Measurements from ENCODE around the gene PCGF6. TPM values are rescaled to one million over a fixed set of nuclear protein-coding genes. Genes with fewer than 3 reads are reported as not detected.
A peak's percentile ranks its signal among the peaks of the same experiment; 100 is the strongest.

The PCGF6 gene
- total RNA-seq, 1 experiment from 2014 or later = 10.7 TPM

DNA sequence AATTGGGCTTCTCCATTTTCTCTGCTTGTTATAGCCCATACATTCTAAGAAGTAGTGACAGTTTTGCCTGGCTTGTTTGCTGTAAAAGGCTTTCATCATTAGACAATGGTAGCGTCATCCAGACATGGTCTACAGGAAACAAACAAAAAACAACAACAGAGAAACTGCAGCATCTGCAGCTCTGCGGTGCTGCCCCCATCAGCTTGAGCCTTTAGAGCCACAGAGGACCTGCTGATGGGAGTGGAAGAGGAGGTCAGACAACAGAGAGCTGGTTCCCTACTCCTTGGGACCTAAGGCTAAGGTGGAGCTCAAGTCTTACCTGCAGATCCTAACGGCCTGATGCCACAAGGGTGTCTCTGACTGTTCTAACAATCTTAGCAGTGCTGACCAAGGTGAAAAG is 70.9 kb downstream of the PCGF6 start:
- Histone ChIP-seq H3K9me2 (replicated peaks; ENCODE audit: insufficient read depth, low read length) (no peaks in the 10 kb centered on the region), H3K9ac (ENCODE audit: low read length) (no peak overlapping the region), H3K4me1 (ENCODE audit: low read length) (no peaks in the 10 kb centered on the region), H3K27ac (ENCODE audit: low read length) (no peak overlapping the region), H3K4me2 (ENCODE audit: low read depth, low read length, poor library complexity, severe bottlenecking) (no peak overlapping the region), H3K4me3 (ENCODE audit: low read length) (no peak overlapping the region), H3K36me3 (ENCODE audit: insufficient read depth, low read length) (no peaks in the 10 kb centered on the region), H3K9me3 (ENCODE audit: low read length) (no peaks in the 10 kb centered on the region), H3K79me2 (ENCODE audit: low read length) (no peaks in the 10 kb centered on the region), H3K27me3 (ENCODE audit: low read length) (no peaks in the 10 kb centered on the region), H2AFZ (ENCODE audit: low read length) (no peak overlapping the region), H4K20me1 (ENCODE audit: insufficient read depth, low read depth, low read length) (no peaks in the 10 kb centered on the region)
- DNase-seq = no peak

DNA sequence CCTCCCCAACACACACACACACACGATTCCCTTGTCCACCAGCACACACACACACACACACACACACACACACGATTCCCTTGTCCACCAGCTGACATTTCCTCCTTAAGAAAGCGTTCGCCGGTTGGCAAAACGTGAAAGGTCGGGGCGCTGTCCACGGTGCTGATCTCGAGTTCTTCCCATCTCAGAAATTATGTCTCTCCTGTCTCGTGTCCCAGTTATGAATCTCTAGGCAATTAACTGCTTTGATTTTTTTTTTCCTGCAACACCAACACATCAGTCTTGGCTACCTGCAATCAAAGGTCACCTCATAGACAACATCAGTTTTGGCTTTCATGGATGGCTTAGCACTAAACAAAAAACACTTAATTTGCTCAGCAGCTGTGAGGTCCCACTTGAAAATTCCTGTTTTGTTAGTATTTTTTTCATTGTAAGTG is 72.1 kb downstream of the PCGF6 start:
- Histone ChIP-seq H3K4me3 (ENCODE audit: low read length) (no peak overlapping the region), H3K27me3 (ENCODE audit: low read length) (no peaks in the 10 kb centered on the region), H3K9me2 (replicated peaks; ENCODE audit: insufficient read depth, low read length) (no peaks in the 10 kb centered on the region), H3K4me1 (ENCODE audit: low read length) (no peaks in the 10 kb centered on the region), H3K9ac (ENCODE audit: low read length) (no peak overlapping the region), H3K36me3 (ENCODE audit: insufficient read depth, low read length) (no peaks in the 10 kb centered on the region), H3K79me2 (ENCODE audit: low read length) (no peaks in the 10 kb centered on the region), H2AFZ (ENCODE audit: low read length) (no peak overlapping the region), H3K9me3 (ENCODE audit: low read length) (no peaks in the 10 kb centered on the region), H4K20me1 (ENCODE audit: insufficient read depth, low read depth, low read length) (no peaks in the 10 kb centered on the region), H3K4me2 (ENCODE audit: low read depth, low read length, poor library complexity, severe bottlenecking) (no peak overlapping the region), H3K27ac (ENCODE audit: low read length) (no peak overlapping the region)
- peak; percentile 46 for DNase-seq

DNA sequence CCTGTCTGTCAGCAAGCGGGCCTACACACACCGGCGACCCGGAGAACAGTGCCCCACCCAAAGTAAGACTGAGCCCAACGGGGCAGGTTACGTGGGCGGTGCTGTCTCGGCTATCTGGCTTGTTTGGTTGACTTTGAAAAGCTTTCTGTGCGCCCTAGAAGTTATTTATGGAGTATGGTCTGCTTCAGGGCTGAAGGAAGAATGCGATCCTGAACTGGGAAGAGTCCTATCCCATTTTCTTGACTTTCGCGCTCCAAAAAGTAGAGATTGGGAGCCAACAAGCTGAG is 72.5 kb downstream of the PCGF6 start:
- no peaks in the 10 kb centered on the region for H3K79me2 ChIP-seq (ENCODE audit: low read length)
- no peaks in the 10 kb centered on the region for H4K20me1 ChIP-seq (ENCODE audit: insufficient read depth, low read depth, low read length)
- no peak overlapping the region for H3K4me3 ChIP-seq (ENCODE audit: low read length)
- no peaks in the 10 kb centered on the region for H3K36me3 ChIP-seq (ENCODE audit: insufficient read depth, low read length)
- H2AFZ ChIP-seq (ENCODE audit: low read length) = no peak overlapping the region
- H3K27ac ChIP-seq (ENCODE audit: low read length) = no peak overlapping the region
- DNase-seq = no peak
- H3K4me2 ChIP-seq (ENCODE audit: low read depth, low read length, poor library complexity, severe bottlenecking) = no peak overlapping the region
- no peak overlapping the region for H3K9ac ChIP-seq (ENCODE audit: low read length)
- no peaks in the 10 kb centered on the region for H3K27me3 ChIP-seq (ENCODE audit: low read length)
- H3K9me3 ChIP-seq (ENCODE audit: low read length) = no peaks in the 10 kb centered on the region
- H3K4me1 ChIP-seq (ENCODE audit: low read length) = no peaks in the 10 kb centered on the region
- H3K9me2 ChIP-seq (replicated peaks; ENCODE audit: insufficient read depth, low read length) = no peaks in the 10 kb centered on the region

DNA sequence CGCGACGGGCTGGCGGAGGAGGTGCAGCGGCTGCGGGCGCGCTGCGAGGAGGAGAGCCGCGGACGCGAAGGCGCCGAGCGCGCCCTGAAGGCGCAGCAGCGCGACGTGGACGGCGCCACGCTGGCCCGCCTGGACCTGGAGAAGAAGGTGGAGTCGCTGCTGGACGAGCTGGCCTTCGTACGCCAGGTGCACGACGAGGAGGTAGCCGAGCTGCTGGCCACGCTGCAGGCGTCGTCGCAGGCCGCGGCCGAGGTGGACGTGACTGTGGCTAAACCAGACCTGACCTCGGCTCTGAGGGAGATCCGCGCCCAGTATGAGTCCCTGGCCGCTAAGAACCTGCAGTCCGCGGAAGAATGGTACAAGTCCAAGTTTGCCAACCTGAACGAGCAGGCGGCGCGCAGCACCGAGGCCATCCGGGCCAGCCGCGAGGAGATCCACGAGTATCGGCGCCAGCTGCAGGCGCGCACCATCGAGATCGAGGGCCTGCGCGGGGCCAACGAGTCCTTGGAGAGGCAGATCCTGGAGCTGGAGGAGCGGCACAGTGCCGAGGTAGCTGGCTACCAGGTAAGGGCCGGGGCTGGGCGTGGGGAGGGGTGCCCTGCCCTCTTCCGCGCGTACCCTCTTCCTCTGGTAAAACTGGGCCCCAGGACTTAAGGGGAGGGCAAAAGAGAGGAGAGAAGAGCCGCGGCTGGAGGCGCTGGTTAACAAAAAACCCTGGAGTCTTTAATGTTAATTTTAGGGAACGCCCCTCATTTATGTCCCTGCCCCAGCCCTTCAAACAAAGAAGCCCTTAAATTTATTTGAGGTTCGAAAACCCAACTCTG is 73.0 kb downstream of the PCGF6 start:
- no peak for DNase-seq
- no peaks in the 10 kb centered on the region for H3K79me2 ChIP-seq (ENCODE audit: low read length)
- no peak overlapping the region for H3K9ac ChIP-seq (ENCODE audit: low read length)
- no peaks in the 10 kb centered on the region for H4K20me1 ChIP-seq (ENCODE audit: insufficient read depth, low read depth, low read length)
- no peak overlapping the region for H3K4me2 ChIP-seq (ENCODE audit: low read depth, low read length, poor library complexity, severe bottlenecking)
- H3K9me2 ChIP-seq (replicated peaks; ENCODE audit: insufficient read depth, low read length) = no peaks in the 10 kb centered on the region
- H3K36me3 ChIP-seq (ENCODE audit: insufficient read depth, low read length) = no peaks in the 10 kb centered on the region
- no peaks in the 10 kb centered on the region for H3K27me3 ChIP-seq (ENCODE audit: low read length)
- no peak overlapping the region for H3K4me3 ChIP-seq (ENCODE audit: low read length)
- H3K4me1 ChIP-seq (ENCODE audit: low read length) = no peaks in the 10 kb centered on the region
- H2AFZ ChIP-seq (ENCODE audit: low read length) = no peak overlapping the region
- H3K9me3 ChIP-seq (ENCODE audit: low read length) = no peaks in the 10 kb centered on the region
- no peak overlapping the region for H3K27ac ChIP-seq (ENCODE audit: low read length)

DNA sequence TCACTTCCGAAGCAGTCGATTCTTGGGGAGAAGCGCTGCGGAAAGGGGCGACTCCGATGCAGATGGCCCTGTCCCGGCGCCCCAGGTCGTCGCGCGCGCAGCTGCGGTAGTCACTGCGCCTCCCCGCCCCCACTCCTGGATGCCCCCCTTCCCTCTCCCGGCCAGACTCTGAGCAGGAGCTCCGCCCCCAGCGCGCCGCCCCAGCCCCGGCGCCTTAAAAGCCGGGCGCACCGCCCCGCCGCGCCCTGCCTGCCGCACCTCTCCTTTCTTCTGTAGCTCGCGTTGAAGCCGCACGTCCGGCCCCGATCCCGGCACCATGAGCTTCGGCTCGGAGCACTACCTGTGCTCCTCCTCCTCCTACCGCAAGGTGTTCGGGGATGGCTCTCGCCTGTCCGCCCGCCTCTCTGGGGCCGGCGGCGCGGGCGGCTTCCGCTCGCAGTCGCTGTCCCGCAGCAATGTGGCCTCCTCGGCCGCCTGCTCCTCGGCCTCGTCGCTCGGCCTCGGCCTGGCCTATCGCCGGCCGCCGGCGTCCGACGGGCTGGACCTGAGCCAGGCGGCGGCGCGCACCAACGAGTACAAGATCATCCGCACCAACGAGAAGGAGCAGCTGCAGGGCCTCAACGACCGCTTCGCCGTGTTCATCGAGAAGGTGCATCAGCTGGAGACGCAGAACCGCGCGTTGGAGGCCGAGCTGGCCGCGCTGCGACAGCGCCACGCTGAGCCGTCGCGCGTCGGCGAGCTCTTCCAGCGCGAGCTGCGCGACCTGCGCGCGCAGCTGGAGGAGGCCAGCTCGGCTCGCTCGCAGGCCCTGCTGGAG is 73.8 kb downstream of the PCGF6 start, which contains the start of gene INA:
TSS of gene INA (plus strand) at position 243 of the 817 bp plus-strand sequence. CDS start at position 317, 74 bp downstream.
- no peak for DNase-seq
- Histone ChIP-seq H3K4me3 (ENCODE audit: low read length) (no peak within 1 kb of the TSS), H2AFZ (ENCODE audit: low read length) (no peak within 1 kb of the TSS), H3K9me3 (ENCODE audit: low read length) (no peaks in the 10 kb centered on the region), H3K27ac (ENCODE audit: low read length) (no peak within 1 kb of the TSS), H3K9ac (ENCODE audit: low read length) (no peak within 1 kb of the TSS), H3K79me2 (ENCODE audit: low read length) (no peaks in the 10 kb centered on the region), H3K9me2 (replicated peaks; ENCODE audit: insufficient read depth, low read length) (no peaks in the 10 kb centered on the region), H3K36me3 (ENCODE audit: insufficient read depth, low read length) (no peaks in the 10 kb centered on the region), H3K4me1 (ENCODE audit: low read length) (no peaks in the 10 kb centered on the region), H4K20me1 (ENCODE audit: insufficient read depth, low read depth, low read length) (no peaks in the 10 kb centered on the region), H3K27me3 (ENCODE audit: low read length) (no peaks in the 10 kb centered on the region), H3K4me2 (ENCODE audit: low read depth, low read length, poor library complexity, severe bottlenecking) (no peak within 1 kb of the TSS)

DNA sequence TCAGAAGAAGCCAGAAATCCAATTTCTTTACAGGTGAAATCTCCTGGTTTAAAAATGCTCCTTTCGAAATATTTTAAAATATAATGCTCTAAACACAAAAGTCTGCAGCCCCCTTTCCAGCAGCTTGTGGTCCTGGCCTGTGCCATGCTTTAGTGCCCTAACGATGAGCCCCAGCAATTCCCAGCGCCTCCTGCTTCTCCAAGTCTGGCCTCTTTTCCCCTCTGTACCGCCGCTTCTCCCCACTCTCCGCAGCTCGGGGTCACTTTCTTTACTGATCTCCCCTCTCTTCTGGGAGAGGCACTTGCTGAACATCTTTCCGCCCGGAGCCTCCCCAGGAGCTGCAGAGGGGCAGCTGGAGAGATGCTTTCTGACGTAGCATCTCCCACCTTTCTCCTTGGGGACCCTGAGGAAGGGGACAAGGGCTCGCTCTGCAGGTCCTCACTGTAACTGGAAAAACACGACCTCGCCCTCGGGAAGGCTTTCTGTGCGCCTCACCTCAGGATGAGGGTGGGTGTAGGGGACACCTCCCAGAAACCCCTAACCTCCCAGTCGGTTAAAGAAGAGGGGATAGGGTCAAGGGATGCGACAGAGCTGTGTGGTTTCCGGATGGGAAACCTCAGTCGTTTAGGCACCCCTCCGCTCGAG is 74.6 kb downstream of the PCGF6 start:
- Histone ChIP-seq H3K27me3 (ENCODE audit: low read length) (no peaks in the 10 kb centered on the region), H3K36me3 (ENCODE audit: insufficient read depth, low read length) (no peaks in the 10 kb centered on the region), H3K9me3 (ENCODE audit: low read length) (no peaks in the 10 kb centered on the region), H3K9ac (ENCODE audit: low read length) (no peak overlapping the region), H3K27ac (ENCODE audit: low read length) (no peak overlapping the region), H3K9me2 (replicated peaks; ENCODE audit: insufficient read depth, low read length) (no peaks in the 10 kb centered on the region), H3K4me2 (ENCODE audit: low read depth, low read length, poor library complexity, severe bottlenecking) (no peak overlapping the region), H3K79me2 (ENCODE audit: low read length) (no peaks in the 10 kb centered on the region), H3K4me3 (ENCODE audit: low read length) (no peak overlapping the region), H2AFZ (ENCODE audit: low read length) (no peak overlapping the region), H4K20me1 (ENCODE audit: insufficient read depth, low read depth, low read length) (no peaks in the 10 kb centered on the region), H3K4me1 (ENCODE audit: low read length) (no peaks in the 10 kb centered on the region)
- no peak for DNase-seq

DNA sequence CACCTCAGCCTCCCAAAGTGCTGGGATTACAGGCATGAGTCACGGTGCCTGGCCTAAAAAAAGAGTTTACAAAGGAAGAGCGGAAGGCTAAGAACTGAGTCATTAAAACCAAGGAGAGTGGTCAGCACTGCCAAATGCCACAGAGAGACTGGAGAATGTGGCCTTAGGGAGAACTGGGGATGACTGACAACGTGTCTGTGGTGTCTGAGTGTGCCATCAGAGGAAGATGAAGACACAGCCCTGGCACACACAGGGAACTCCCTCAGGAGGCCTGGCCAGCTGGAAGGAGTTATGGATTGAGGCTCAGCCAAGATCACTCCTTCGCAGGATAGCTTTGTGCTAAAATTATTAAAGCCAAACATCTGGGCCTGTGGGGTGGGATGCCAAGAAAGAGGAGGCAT is 77.9 kb downstream of the PCGF6 start:
- Histone ChIP-seq H3K36me3 (ENCODE audit: insufficient read depth, low read length) (no peaks in the 10 kb centered on the region), H2AFZ (ENCODE audit: low read length) (no peak overlapping the region), H4K20me1 (ENCODE audit: insufficient read depth, low read depth, low read length) (no peaks in the 10 kb centered on the region), H3K4me1 (ENCODE audit: low read length) (no peaks in the 10 kb centered on the region), H3K27ac (ENCODE audit: low read length) (no peak overlapping the region), H3K9ac (ENCODE audit: low read length) (no peak overlapping the region), H3K9me2 (replicated peaks; ENCODE audit: insufficient read depth, low read length) (no peaks in the 10 kb centered on the region), H3K79me2 (ENCODE audit: low read length) (no peaks in the 10 kb centered on the region), H3K9me3 (ENCODE audit: low read length) (no peaks in the 10 kb centered on the region), H3K27me3 (ENCODE audit: low read length) (no peaks in the 10 kb centered on the region), H3K4me2 (ENCODE audit: low read depth, low read length, poor library complexity, severe bottlenecking) (no peak overlapping the region), H3K4me3 (ENCODE audit: low read length) (no peak overlapping the region)
- DNase-seq = no peak

DNA sequence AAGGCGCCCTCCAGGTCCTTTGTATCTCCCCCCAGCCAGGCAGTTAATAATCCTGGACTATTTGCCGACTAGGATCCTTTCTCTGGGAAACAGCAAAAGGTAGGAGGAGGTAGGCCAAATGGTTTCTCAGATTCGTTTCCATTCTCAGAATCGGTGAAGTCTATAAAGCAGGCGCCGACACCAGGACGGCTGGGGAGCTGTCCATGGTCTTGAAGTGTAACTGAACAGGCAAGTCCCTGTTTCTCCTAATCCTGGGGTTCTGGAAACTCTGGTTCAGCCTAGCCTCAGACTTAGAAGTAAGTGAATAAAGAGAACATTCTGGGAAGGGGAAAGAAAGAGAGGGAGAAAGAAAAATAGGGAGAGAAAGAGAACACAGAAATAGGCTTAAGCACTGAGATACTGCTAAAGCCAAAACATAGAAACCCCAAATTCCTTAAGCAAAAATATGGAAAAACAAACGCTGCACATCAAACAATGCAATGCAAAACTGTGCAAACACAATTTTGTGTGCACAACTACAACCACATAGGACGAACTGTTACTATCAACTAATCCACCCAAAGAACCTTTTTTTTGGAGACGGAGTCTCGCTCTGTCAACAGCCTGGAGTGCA is 85.1 kb downstream of the PCGF6 start:
- peak; percentile 56 for DNase-seq
- Histone ChIP-seq H3K27me3 (ENCODE audit: low read length) (no peaks in the 10 kb centered on the region), H3K79me2 (ENCODE audit: low read length) (no peaks in the 10 kb centered on the region), H4K20me1 (ENCODE audit: insufficient read depth, low read depth, low read length) (no peaks in the 10 kb centered on the region), H3K4me1 (ENCODE audit: low read length) (no peaks in the 10 kb centered on the region), H2AFZ (ENCODE audit: low read length) (no peak overlapping the region), H3K9me3 (ENCODE audit: low read length) (no peaks in the 10 kb centered on the region), H3K9me2 (replicated peaks; ENCODE audit: insufficient read depth, low read length) (no peaks in the 10 kb centered on the region), H3K4me3 (ENCODE audit: low read length) (no peak overlapping the region), H3K36me3 (ENCODE audit: insufficient read depth, low read length) (no peaks in the 10 kb centered on the region), H3K27ac (ENCODE audit: low read length) (no peak overlapping the region), H3K9ac (ENCODE audit: low read length) (no peak overlapping the region), H3K4me2 (ENCODE audit: low read depth, low read length, poor library complexity, severe bottlenecking) (no peak overlapping the region)
